ENCODE results near the gene IL17F.

The IL17F gene

GRCh38 chr6:52233975-52234823 is 10.1 kb downstream of the IL17F start (continued):
- TF ChIP-seq, protein P1, sequence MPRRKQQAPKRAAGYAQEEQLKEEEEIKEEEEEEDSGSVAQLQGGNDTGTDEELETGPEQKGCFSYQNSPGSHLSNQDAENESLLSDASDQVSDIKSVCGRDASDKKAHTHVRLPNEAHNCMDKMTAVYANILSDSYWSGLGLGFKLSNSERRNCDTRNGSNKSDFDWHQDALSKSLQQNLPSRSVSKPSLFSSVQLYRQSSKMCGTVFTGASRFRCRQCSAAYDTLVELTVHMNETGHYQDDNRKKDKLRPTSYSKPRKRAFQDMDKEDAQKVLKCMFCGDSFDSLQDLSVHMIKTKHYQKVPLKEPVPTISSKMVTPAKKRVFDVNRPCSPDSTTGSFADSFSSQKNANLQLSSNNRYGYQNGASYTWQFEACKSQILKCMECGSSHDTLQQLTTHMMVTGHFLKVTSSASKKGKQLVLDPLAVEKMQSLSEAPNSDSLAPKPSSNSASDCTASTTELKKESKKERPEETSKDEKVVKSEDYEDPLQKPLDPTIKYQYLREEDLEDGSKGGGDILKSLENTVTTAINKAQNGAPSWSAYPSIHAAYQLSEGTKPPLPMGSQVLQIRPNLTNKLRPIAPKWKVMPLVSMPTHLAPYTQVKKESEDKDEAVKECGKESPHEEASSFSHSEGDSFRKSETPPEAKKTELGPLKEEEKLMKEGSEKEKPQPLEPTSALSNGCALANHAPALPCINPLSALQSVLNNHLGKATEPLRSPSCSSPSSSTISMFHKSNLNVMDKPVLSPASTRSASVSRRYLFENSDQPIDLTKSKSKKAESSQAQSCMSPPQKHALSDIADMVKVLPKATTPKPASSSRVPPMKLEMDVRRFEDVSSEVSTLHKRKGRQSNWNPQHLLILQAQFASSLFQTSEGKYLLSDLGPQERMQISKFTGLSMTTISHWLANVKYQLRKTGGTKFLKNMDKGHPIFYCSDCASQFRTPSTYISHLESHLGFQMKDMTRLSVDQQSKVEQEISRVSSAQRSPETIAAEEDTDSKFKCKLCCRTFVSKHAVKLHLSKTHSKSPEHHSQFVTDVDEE (CRISPR knock-in tag; IDR thresholded peaks at IDR 0.05): no peak
- TF ChIP-seq ZC3H10 (CRISPR knock-in tag; IDR thresholded peaks at IDR 0.05) (no peak), TCF4 (CRISPR knock-in tag; IDR thresholded peaks at IDR 0.05; ENCODE audit: borderline replicate concordance) (no peak), ARNTL (CRISPR knock-in tag; IDR thresholded peaks at IDR 0.05; ENCODE audit: borderline replicate concordance, low read depth) (no peak), ZNF8 (CRISPR knock-in tag; IDR thresholded peaks at IDR 0.05) (no peak), SNAI2 (CRISPR knock-in tag; IDR thresholded peaks at IDR 0.05) (no peak), ESRRG (CRISPR knock-in tag; IDR thresholded peaks at IDR 0.05) (no peak), ZFP3 (CRISPR knock-in tag; IDR thresholded peaks at IDR 0.05) (no peak)

- no peak for ATAC-seq
- TF ChIP-seq, protein P1 (CRISPR knock-in tag; IDR thresholded peaks at IDR 0.05): no peak
- TF ChIP-seq SNAI2 (CRISPR knock-in tag; IDR thresholded peaks at IDR 0.05) (no peak), RARB (CRISPR knock-in tag; IDR thresholded peaks at IDR 0.05) (no peak), ISL1 (CRISPR knock-in tag; IDR thresholded peaks at IDR 0.05) (no peak), ZNF565 (CRISPR knock-in tag; conservative IDR thresholded peaks at IDR 0.05; ENCODE audit: low read depth) (no peak), TOX (CRISPR knock-in tag; IDR thresholded peaks at IDR 0.05; ENCODE audit: borderline replicate concordance) (no peak)
- TF ChIP-seq, protein P2, sequence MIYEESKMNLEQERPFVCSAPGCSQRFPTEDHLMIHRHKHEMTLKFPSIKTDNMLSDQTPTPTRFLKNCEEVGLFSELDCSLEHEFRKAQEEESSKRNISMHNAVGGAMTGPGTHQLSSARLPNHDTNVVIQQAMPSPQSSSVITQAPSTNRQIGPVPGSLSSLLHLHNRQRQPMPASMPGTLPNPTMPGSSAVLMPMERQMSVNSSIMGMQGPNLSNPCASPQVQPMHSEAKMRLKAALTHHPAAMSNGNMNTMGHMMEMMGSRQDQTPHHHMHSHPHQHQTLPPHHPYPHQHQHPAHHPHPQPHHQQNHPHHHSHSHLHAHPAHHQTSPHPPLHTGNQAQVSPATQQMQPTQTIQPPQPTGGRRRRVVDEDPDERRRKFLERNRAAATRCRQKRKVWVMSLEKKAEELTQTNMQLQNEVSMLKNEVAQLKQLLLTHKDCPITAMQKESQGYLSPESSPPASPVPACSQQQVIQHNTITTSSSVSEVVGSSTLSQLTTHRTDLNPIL (CRISPR knock-in tag; IDR thresholded peaks at IDR 0.05; ENCODE audit: low read depth): no peak
- TF ChIP-seq, protein P3, sequence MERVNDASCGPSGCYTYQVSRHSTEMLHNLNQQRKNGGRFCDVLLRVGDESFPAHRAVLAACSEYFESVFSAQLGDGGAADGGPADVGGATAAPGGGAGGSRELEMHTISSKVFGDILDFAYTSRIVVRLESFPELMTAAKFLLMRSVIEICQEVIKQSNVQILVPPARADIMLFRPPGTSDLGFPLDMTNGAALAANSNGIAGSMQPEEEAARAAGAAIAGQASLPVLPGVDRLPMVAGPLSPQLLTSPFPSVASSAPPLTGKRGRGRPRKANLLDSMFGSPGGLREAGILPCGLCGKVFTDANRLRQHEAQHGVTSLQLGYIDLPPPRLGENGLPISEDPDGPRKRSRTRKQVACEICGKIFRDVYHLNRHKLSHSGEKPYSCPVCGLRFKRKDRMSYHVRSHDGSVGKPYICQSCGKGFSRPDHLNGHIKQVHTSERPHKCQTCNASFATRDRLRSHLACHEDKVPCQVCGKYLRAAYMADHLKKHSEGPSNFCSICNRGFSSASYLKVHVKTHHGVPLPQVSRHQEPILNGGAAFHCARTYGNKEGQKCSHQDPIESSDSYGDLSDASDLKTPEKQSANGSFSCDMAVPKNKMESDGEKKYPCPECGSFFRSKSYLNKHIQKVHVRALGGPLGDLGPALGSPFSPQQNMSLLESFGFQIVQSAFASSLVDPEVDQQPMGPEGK (CRISPR knock-in tag; IDR thresholded peaks at IDR 0.05; ENCODE audit: borderline replicate concordance): no peak
These were observed 11.3 kb downstream of the IL17F start for GRCh38 chr6:52233005-52233404.

- no peak for ATAC-seq
- TF ChIP-seq ARNTL (CRISPR knock-in tag; IDR thresholded peaks at IDR 0.05; ENCODE audit: borderline replicate concordance, low read depth) (no peak), ZNF565 (CRISPR knock-in tag; conservative IDR thresholded peaks at IDR 0.05; ENCODE audit: low read depth) (no peak), TCF4 (CRISPR knock-in tag; IDR thresholded peaks at IDR 0.05; ENCODE audit: borderline replicate concordance) (no peak), ZC3H10 (CRISPR knock-in tag; IDR thresholded peaks at IDR 0.05) (no peak), TOX (CRISPR knock-in tag; IDR thresholded peaks at IDR 0.05; ENCODE audit: borderline replicate concordance) (no peak), GLIS3 (CRISPR knock-in tag; IDR thresholded peaks at IDR 0.05) (no peak), ESRRG (CRISPR knock-in tag; IDR thresholded peaks at IDR 0.05) (no peak), ISL1 (CRISPR knock-in tag; IDR thresholded peaks at IDR 0.05) (no peak), ZFP3 (CRISPR knock-in tag; IDR thresholded peaks at IDR 0.05) (no peak), PPARA (CRISPR knock-in tag; IDR thresholded peaks at IDR 0.05; ENCODE audit: borderline replicate concordance) (no peak), OSR1 (CRISPR knock-in tag; IDR thresholded peaks at IDR 0.05) (no peak)
- TF ChIP-seq, protein P3 (CRISPR knock-in tag; IDR thresholded peaks at IDR 0.05; ENCODE audit: borderline replicate concordance): no peak
- TF ChIP-seq, protein P4, sequence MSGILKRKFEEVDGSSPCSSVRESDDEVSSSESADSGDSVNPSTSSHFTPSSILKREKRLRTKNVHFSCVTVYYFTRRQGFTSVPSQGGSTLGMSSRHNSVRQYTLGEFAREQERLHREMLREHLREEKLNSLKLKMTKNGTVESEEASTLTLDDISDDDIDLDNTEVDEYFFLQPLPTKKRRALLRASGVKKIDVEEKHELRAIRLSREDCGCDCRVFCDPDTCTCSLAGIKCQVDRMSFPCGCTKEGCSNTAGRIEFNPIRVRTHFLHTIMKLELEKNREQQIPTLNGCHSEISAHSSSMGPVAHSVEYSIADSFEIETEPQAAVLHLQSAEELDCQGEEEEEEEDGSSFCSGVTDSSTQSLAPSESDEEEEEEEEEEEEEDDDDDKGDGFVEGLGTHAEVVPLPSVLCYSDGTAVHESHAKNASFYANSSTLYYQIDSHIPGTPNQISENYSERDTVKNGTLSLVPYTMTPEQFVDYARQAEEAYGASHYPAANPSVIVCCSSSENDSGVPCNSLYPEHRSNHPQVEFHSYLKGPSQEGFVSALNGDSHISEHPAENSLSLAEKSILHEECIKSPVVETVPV (CRISPR knock-in tag; IDR thresholded peaks at IDR 0.05): no peak
- TF ChIP-seq, protein P1 (CRISPR knock-in tag; IDR thresholded peaks at IDR 0.05): no peak
These were observed 12.7 kb downstream of the IL17F start for GRCh38 chr6:52231406-52232127.

Measured in SK-N-SH treated with all-trans-retinoic acid at 6 μM for 48 hours (cell line).